ENCODE data around the gene PTGES2.
"Not testable (repeated sequence)": the region's sequence is repeated elsewhere in the genome, so short reads cannot be mapped to it uniquely, and the experiment has no call there.

The PTGES2 gene

GRCh38 chr9:128071475-128071874 lies 56.1 kb downstream of the PTGES2 start:
- Mint-ChIP-seq H3K27ac (ENCODE audit: low read depth) (peak overlapping the region; percentile 92), H3K4me1 (peaks cover 43% of the 10 kb centered on the region)
- not testable (repeated sequence) for H3K4me3 Mint-ChIP-seq; H3K27me3 Mint-ChIP-seq; DNase-seq (ENCODE audit: low spot score in 2 of 2); H3K36me3 Mint-ChIP-seq (ENCODE audit: insufficient read depth); ATAC-seq (replicated peaks; ENCODE audit: extremely low read depth, poor library complexity, severe bottlenecking); H3K9me3 Mint-ChIP-seq

- DNase-seq (ENCODE audit: low spot score in 2 of 2) (no peak), ATAC-seq (replicated peaks; ENCODE audit: extremely low read depth, poor library complexity, severe bottlenecking) (no peak)
- no peaks in the 10 kb centered on the region for H3K9me3 Mint-ChIP-seq
- no peak overlapping the region for H3K4me3 Mint-ChIP-seq
- peaks cover 2% of the 10 kb centered on the region for H3K36me3 Mint-ChIP-seq (ENCODE audit: insufficient read depth)
- no peaks in the 10 kb centered on the region for H3K27me3 Mint-ChIP-seq
- peaks cover 49% of the 10 kb centered on the region for H3K4me1 Mint-ChIP-seq
- H3K27ac Mint-ChIP-seq (ENCODE audit: low read depth): peak overlapping the region; percentile 92
These were observed 56.7 kb downstream of the PTGES2 start for GRCh38 chr9:128070874-128071273.

All from central memory CD8-positive, alpha-beta T cell (primary cell).